ENCODE results near the gene ECE2.

- peak; percentile 27 to 48 (median 36) for TF ChIP-seq CTCF (IDR thresholded peaks at IDR 0.05)
- no peak for TF ChIP-seq POLR2A (IDR thresholded peaks at IDR 0.05)
Measured at GRCh38 chr3:184305577-184305976, 29.8 kb downstream of the ECE2 start.

Data from right lobe of liver (tissue), 4 donors.